Right lobe of liver (tissue), 6 donors: Measurements from ENCODE around the gene ALDOC. TPM values are rescaled to one million over a fixed set of nuclear protein-coding genes. Genes with fewer than 3 reads are reported as not detected.
A peak's percentile ranks its signal among the peaks of the same experiment; 100 is the strongest.

ENCODE experiments used
- ATAC-seq, 4 donors: fragments of 200-7000 bp; cut with Tn5 transposase; one replicate each; pipeline ENCODE4 v1.9.1; 2020; ENCODE audit warnings: mild to moderate bottlenecking in 4 of 4, moderate library complexity in 4 of 4
- DNase-seq, 3 donors: peaks; one replicate each; pipeline ENCODE4 v3.0.0-alpha.2; 2020
- H3K27ac ChIP-seq, 3 donors: fragments of 200-600 bp; one replicate each; pipeline ENCODE4 v1.8.0; 2022
- H3K27me3 ChIP-seq, 2 donors: fragments of 200-600 bp; one replicate each; pipeline ENCODE4 v1.8.0; 2022
- H3K36me3 ChIP-seq, 4 donors: fragments of 200-600 bp; sonication (generic) in 1 of 4; one replicate each; pipeline versions ENCODE4 v1.5.1 to v1.8.0; 2017 to 2022; ENCODE audit warnings: control low read depth in 1 of 4
- H3K4me1 ChIP-seq, 4 donors: fragments of 200-600 bp; sonication (generic) in 1 of 4; one replicate each; pipeline versions ENCODE4 v1.5.1 to v1.8.0; 2017 to 2022; ENCODE audit warnings: control low read depth in 1 of 4
- H3K4me3 ChIP-seq, 3 donors: fragments of 200-600 bp; one replicate each; pipeline ENCODE4 v1.8.0; 2022
- H3K9me3 ChIP-seq, 4 donors: fragments of 200-600 bp; sonication (generic) in 1 of 4; one replicate each; pipeline versions ENCODE4 v1.5.1 to v1.8.0; 2017 to 2022; ENCODE audit warnings: control low read depth in 1 of 4
- CTCF ChIP-seq, 4 donors: fragments of 200-600 bp in 3 of 4; fragments of 450-650 bp in 1 of 4; IDR thresholded peaks; one replicate each; pipeline versions ENCODE4 v1.5.1 to v1.8.0; 2016 to 2022; ENCODE audit warnings: antibody characterized with exemption in 4 of 4, mild to moderate bottlenecking in 2 of 4
- POLR2A ChIP-seq: fragments of 450-650 bp; IDR thresholded peaks from one replicate; pipeline ENCODE4 v1.6.1; 2017; ENCODE audit warnings: antibody characterized with exemption, mild to moderate bottlenecking
- WGBS: methylation state at CpG from one replicate; pipeline ENCODE4 v1.1.6; 2018; ENCODE audit warnings: low coverage, low lambda C conversion rate; ENCODE audit not compliant: insufficient coverage; ENCODE audit errors: missing lambda C conversion rate; 5-methylcytosine and 5-hydroxymethylcytosine counted together
- intact Hi-C, 2 donors: fragments of 100-400 bp; cut with DNase I; formaldehyde crosslinking; loops; one replicate each; pipeline versions ENCODE4 v1.11.2 to v1.14.1; 2022
- total RNA-seq, 6 experiments: library from RNA; depleted of rRNA in 2 of 6; stranded (reverse); fragments of >200 nt in 2 of 6; fragmentation: NEBNext Ultra II Directional in 3 of 6; extraction: Animal tissue kit (Norgen Biotek cat#: 25700) in 3 of 6; gene quantifications; one replicate each; pipeline versions ENCODE4 v1.1.0 to v1.2.4, GENCODE V29; 2016 to 2023
- donor health status: DM: no; HTN: yes; CAD: no.
- donor health status: DM: no; HTN: no; CAD: no.
- donor health status: DM: no; HTN: no; CAD: no.
- donor health status: DM: no; HTN: yes; CAD: no.
- donor health status: DM: no; HTN: yes; CAD: no.

The ALDOC gene
- total RNA-seq, 6 experiments from 2014 or later: 36.0 to 76.6 (median 48.9) TPM

GRCh38 chr17:28613931-28614381, 37.3 kb upstream of the ALDOC start, which contains the start of gene RSKR:
TSS of gene RSKR (minus strand) at chr17:28614185. CDS start at chr17:28614161, 24 bp downstream.
- H3K9me3 ChIP-seq: no peaks in the 10 kb centered on the region
- no peak for TF ChIP-seq CTCF (IDR thresholded peaks at IDR 0.05)
- no peak for TF ChIP-seq POLR2A
- no peak within 1 kb of the TSS for H3K27ac ChIP-seq
- WGBS: 89% methylated on average over 5 of the region's 5 CpGs
- DNase-seq (no peak), ATAC-seq (peak in 3 of 4 donors; percentile 33 to 51 (median 38))
- peaks cover 0 to 5% (median 0%) of the 10 kb centered on the region in 4 donors for H3K4me1 ChIP-seq
- H3K36me3 ChIP-seq: peaks cover 7 to 45% (median 28%) of the 10 kb centered on the region in 4 donors
- intact Hi-C loops: loop anchor here in 1 of 2 donors (5.0 kb wide), 2 partner anchors 67 to 117 kb away; no protein-coding TSS in a partner anchor
- H3K4me3 ChIP-seq: no peak within 1 kb of the TSS
- no peaks in the 10 kb centered on the region for H3K27me3 ChIP-seq

DNA sequence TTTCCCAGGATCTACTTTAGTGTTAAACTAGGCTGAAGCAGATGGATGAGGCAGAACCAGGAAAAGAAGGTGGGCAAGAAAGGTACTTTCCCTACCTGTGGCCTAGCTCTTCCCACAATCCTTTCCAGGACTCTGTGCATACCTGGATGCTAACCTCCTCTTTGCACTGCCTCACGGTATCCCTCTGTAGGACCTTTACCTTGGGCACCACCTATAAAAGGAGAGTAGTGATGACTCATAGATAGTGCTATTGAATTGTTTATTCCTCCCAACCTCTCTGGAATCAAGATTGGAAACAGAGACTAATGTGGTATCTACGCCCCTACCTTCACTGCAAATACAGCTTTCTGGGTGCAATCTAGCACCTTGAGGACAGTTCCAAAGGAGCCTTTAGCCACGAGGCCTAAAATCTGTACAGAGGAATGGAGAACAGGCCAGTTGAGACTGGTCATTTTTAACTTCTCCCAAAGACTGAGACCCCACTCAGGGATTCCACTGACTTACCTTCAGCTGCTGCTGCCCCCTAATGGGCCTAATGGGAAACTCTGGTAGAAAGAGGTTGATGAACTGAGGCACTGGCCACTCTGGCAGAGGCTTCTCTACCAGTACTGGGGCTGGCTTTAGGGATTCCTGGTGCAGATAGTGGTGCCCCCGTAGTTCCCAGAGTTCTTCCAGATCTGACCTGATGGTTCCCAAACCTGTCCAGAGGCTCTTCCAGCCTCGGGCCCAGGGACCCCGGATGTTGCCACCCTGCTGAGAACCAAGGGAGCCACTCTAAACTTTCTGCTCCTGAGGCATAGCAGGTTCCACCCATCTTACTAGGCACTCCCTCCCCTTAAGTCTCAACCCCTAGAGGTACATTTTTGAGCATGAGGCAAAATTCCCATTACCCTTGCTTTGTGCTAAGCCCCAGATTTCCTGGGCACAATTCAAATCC, 36.5 kb upstream of the ALDOC start:
- TF ChIP-seq CTCF (IDR thresholded peaks at IDR 0.05) (peak; percentile 58 to 71 (median 64)), POLR2A (no peak)
- H3K27me3 ChIP-seq: no peaks in the 10 kb centered on the region
- no peak for DNase-seq
- no peak overlapping the region for H3K4me3 ChIP-seq
- peak; percentile 63 to 70 (median 66) for ATAC-seq
- H3K4me1 ChIP-seq: peaks cover 0 to 5% (median 0%) of the 10 kb centered on the region in 4 donors
- WGBS: 80% methylated on average over 3 of the region's 6 CpGs
- H3K27ac ChIP-seq: no peak overlapping the region
- no peaks in the 10 kb centered on the region for H3K9me3 ChIP-seq
- peaks cover 0 to 37% (median 23%) of the 10 kb centered on the region in 4 donors for H3K36me3 ChIP-seq
- intact Hi-C loops: loop anchor here in 1 of 2 donors (5.0 kb wide), 2 partner anchors 66 to 116 kb away; no protein-coding TSS in a partner anchor

DNA sequence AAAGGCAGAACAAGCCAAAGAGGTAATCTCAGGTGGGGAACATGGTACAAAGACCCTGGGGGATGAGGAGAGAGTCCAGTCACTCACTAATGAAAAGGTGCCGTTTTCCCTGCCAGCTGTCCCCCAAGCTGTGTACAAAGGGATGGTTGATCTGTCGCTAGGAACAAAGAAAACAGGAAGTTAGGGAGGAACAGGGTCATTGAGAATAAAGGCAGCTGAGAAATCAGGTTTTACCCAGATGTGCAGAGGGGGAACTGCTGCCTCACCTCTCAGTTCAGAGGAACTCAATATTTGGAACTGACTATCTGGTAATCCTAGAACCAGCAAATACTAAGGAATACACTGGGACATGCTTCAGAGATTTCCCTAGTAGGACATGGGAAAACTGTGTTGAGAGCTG, 35.8 kb upstream of the ALDOC start:
- 72% methylated on average over 2 of the region's 2 CpGs for WGBS

More for the DNA sequence above, 35.8 kb upstream of the ALDOC start:
- Histone ChIP-seq H3K4me3 (no peak overlapping the region), H3K36me3 (peaks cover 0 to 32% (median 19%) of the 10 kb centered on the region in 4 donors), H3K4me1 (peaks cover 0 to 5% (median 0%) of the 10 kb centered on the region in 4 donors), H3K27me3 (no peaks in the 10 kb centered on the region), H3K27ac (no peak overlapping the region), H3K9me3 (no peaks in the 10 kb centered on the region)
- ATAC-seq: no peak
- TF ChIP-seq CTCF (IDR thresholded peaks at IDR 0.05): no peak
- no peak for TF ChIP-seq POLR2A
- DNase-seq: no peak
- intact Hi-C loops: loop anchor here in 1 of 2 donors (5.0 kb wide), 2 partner anchors 65 to 115 kb away; no protein-coding TSS in a partner anchor
